ENCODE measurements around the gene SPRR2E. TPM values are rescaled to one million over a fixed set of nuclear protein-coding genes. Genes with fewer than 3 reads are reported as not detected.
"Not testable (repeated sequence)": the region's sequence is repeated elsewhere in the genome, so short reads cannot be mapped to it uniquely, and the experiment has no call there.

The SPRR2E gene
- total RNA-seq = not detected

GRCh38 chr1:153094426-153094825 lies at the start of gene SPRR2E:
TSS of gene SPRR2E (minus strand) at chr1:153094526. CDS start at chr1:153093751, 775 bp downstream.
- Histone ChIP-seq H3K4me3 (no peak within 1 kb of the TSS), H3K4me1 (no peaks in the 10 kb centered on the region), H3K27ac (no peak within 1 kb of the TSS), H3K9me3 (no peaks in the 10 kb centered on the region), H3K36me3 (no peaks in the 10 kb centered on the region), H3K27me3 (no peaks in the 10 kb centered on the region)
- no peak for DNase-seq (ENCODE audit: low spot score in 2 of 2)
- intact Hi-C loops (cut with DNase I; ENCODE audit: low total_unique reads) = no loop called here
- TF ChIP-seq POLR2A (IDR thresholded peaks at IDR 0.05) (no peak), CTCF (IDR thresholded peaks at IDR 0.05) (no peak), POLR2AphosphoS5 (IDR thresholded peaks at IDR 0.05) (no peak)

- Histone ChIP-seq H3K27me3 (no peaks in the 10 kb centered on the region), H3K4me1 (no peaks in the 10 kb centered on the region), H3K27ac (no peak overlapping the region), H3K9me3 (no peaks in the 10 kb centered on the region), H3K36me3 (no peaks in the 10 kb centered on the region), H3K4me3 (no peak overlapping the region)
- DNase-seq (ENCODE audit: low spot score in 2 of 2) = no peak
- no peak for TF ChIP-seq CTCF (IDR thresholded peaks at IDR 0.05)
- TF ChIP-seq POLR2AphosphoS5 (IDR thresholded peaks at IDR 0.05) = no peak
- no peak for TF ChIP-seq POLR2A (IDR thresholded peaks at IDR 0.05)
- intact Hi-C loops (cut with DNase I; ENCODE audit: low total_unique reads) = no loop called here
Measured at GRCh38 chr1:153141377-153141776, 47.1 kb upstream of the SPRR2E start.

- Histone ChIP-seq H3K4me3 (no peak overlapping the region), H3K9me3 (no peaks in the 10 kb centered on the region), H3K36me3 (no peaks in the 10 kb centered on the region), H3K27ac (no peak overlapping the region), H3K27me3 (no peaks in the 10 kb centered on the region), H3K4me1 (no peaks in the 10 kb centered on the region)
- intact Hi-C loops (cut with DNase I; ENCODE audit: low total_unique reads) = no loop called here
- DNase-seq (ENCODE audit: low spot score in 2 of 2) = no peak
- TF ChIP-seq POLR2A (IDR thresholded peaks at IDR 0.05) (no peak), CTCF (IDR thresholded peaks at IDR 0.05) (no peak), POLR2AphosphoS5 (IDR thresholded peaks at IDR 0.05) (no peak)
Measured at GRCh38 chr1:153140484-153140883, 46.2 kb upstream of the SPRR2E start.

- H3K4me1 ChIP-seq = no peaks in the 10 kb centered on the region
- intact Hi-C loops (cut with DNase I; ENCODE audit: low total_unique reads) = no loop called here
- no peak for DNase-seq (ENCODE audit: low spot score in 2 of 2)
- no peak overlapping the region for H3K27ac ChIP-seq
- H3K36me3 ChIP-seq = no peaks in the 10 kb centered on the region
- H3K27me3 ChIP-seq = peaks cover 0 to 11% of the 10 kb centered on the region in 2 donors
- no peak for TF ChIP-seq POLR2AphosphoS5 (IDR thresholded peaks at IDR 0.05)
- TF ChIP-seq CTCF (IDR thresholded peaks at IDR 0.05) = no peak
- no peak for TF ChIP-seq POLR2A (IDR thresholded peaks at IDR 0.05)
- no peak overlapping the region for H3K4me3 ChIP-seq
- no peaks in the 10 kb centered on the region for H3K9me3 ChIP-seq
Measured at GRCh38 chr1:153133743-153134142, 39.4 kb upstream of the SPRR2E start.

GRCh38 chr1:153133267-153133666 lies 38.9 kb upstream of the SPRR2E start:
- Histone ChIP-seq H3K27ac (no peak overlapping the region), H3K4me1 (no peaks in the 10 kb centered on the region), H3K36me3 (no peaks in the 10 kb centered on the region), H3K27me3 (peaks cover 0 to 11% of the 10 kb centered on the region in 2 donors), H3K4me3 (no peak overlapping the region), H3K9me3 (no peaks in the 10 kb centered on the region)
- DNase-seq (ENCODE audit: low spot score in 2 of 2) = no peak
- no peak for TF ChIP-seq POLR2A (IDR thresholded peaks at IDR 0.05)
- TF ChIP-seq POLR2AphosphoS5 (IDR thresholded peaks at IDR 0.05) = no peak
- no peak for TF ChIP-seq CTCF (IDR thresholded peaks at IDR 0.05)
- intact Hi-C loops (cut with DNase I; ENCODE audit: low total_unique reads) = no loop called here

- H3K4me1 ChIP-seq; H3K4me3 ChIP-seq; DNase-seq (ENCODE audit: low spot score in 2 of 2); H3K36me3 ChIP-seq; H3K27me3 ChIP-seq; H3K27ac ChIP-seq; H3K9me3 ChIP-seq; intact Hi-C loops (cut with DNase I; ENCODE audit: low total_unique reads): not testable (repeated sequence)
Measured at GRCh38 chr1:153128688-153129087, 34.4 kb upstream of the SPRR2E start.
